ENCODE measurements around the gene STN1. TPM values are rescaled to one million over a fixed set of nuclear protein-coding genes. Genes with fewer than 3 reads are reported as not detected.

STN1 gene
- total and polyA plus RNA-seq, 10 of the 15 experiments (the other 5 are each of a cell fraction or from before 2014, with no cell fraction given) = 22.2 to 31.8 (median 28.5) TPM

- 0 out of 2 replicates have a peak, but pooled peaks have one; percentile 22 for TF ChIP-seq MAX (IDR thresholded peaks at IDR 0.05; ENCODE audit: low read depth, low read length)
These were observed 48.9 kb upstream of the STN1 start, which contains the start of gene SLK (continued) for GRCh38 chr10:103966671-103967447.

DNA sequence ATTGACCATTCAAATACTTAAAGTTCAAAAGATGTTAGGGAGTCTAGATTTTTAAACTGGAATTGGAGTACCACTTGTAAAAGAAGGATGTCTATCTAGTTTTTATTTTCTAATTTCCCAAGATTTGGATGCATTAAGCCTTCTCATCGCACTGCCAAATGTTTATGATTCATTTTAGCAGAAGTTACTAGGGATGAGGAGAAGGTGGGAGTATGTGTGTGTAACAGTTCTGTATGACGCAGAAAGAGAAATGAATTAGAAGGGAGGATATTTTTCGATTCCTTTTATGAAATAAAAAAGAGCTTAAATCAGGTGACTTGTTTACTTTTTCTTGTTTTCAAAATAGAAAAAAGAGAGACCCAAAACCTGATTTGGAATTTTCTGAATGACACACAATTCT lies 42.1 kb upstream of the STN1 start:
- CTCF ChIA-PET = no interaction called here
- no peak for FAIRE-seq
- no TSS peak for BruUV-seq (replicated peaks)

More for the DNA sequence above, 42.1 kb upstream of the STN1 start:
- intact Hi-C loops (cut with micrococcal nuclease; ENCODE audit: unreplicated experiment) = no loop called here
- Histone ChIP-seq H4K20me1 (ENCODE audit: control insufficient read depth, insufficient read depth) (no peaks in the 10 kb centered on the region), H3K4me1 (ENCODE audit: control insufficient read depth, insufficient read depth, low read length) (no peaks in the 10 kb centered on the region), H3K9me3 (replicated peaks; ENCODE audit: control insufficient read depth, insufficient read depth, low read length) (no peaks in the 10 kb centered on the region), H3K27me3 (replicated peaks in 1 of 2; ENCODE audit: control insufficient read depth in 2 of 2, insufficient read depth in 2 of 2, low read length in 1 of 2) (no peaks in the 10 kb centered on the region), H3K9ac (ENCODE audit: control insufficient read depth, insufficient read depth, low read length) (no peak overlapping the region), H3K79me2 (ENCODE audit: control insufficient read depth, insufficient read depth, low read length) (no peaks in the 10 kb centered on the region), H3K4me3 (no peak overlapping the region), H3K27ac (ENCODE audit: control insufficient read depth, insufficient read depth) (no peak overlapping the region), H3K36me3 (ENCODE audit: control insufficient read depth in 2 of 2, insufficient read depth in 2 of 2, low read length in 1 of 2) (no peaks in the 10 kb centered on the region), H3K4me2 (ENCODE audit: control insufficient read depth, insufficient read depth) (no peak overlapping the region), H2AFZ (ENCODE audit: control insufficient read depth, low read depth, low read length) (no peak overlapping the region)
- 14% methylated on average over 3 of the region's 3 CpGs for WGBS (ENCODE audit: insufficient coverage, insufficient replicate concordance, low lambda C conversion rate, missing lambda C conversion rate)
- ChIA-PET RAD21 (ENCODE audit: unreplicated experiment) (no interaction called here), POLR2A (no interaction called here), SMC1A (ENCODE audit: uncharacterized antibody, unreplicated experiment) (interaction anchor here (1.0 kb wide), 1 partner anchor 16 kb away, joined by 3 read pairs; no protein-coding TSS in a partner anchor)
- DNase-seq (ENCODE audit: low read depth, low spot score) (no peak), ATAC-seq (no peak)
- TF ChIP-seq, protein P1, sequence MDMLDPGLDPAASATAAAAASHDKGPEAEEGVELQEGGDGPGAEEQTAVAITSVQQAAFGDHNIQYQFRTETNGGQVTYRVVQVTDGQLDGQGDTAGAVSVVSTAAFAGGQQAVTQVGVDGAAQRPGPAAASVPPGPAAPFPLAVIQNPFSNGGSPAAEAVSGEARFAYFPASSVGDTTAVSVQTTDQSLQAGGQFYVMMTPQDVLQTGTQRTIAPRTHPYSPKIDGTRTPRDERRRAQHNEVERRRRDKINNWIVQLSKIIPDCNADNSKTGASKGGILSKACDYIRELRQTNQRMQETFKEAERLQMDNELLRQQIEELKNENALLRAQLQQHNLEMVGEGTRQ (IDR thresholded peaks at IDR 0.05; ENCODE audit: borderline replicate concordance, low read depth, low read length) = no peak
- no peak for TF ChIP-seq BRCA1 (IDR thresholded peaks at IDR 0.05; ENCODE audit: low read depth, low read length)
- TF ChIP-seq SREBF1 (IDR thresholded peaks at IDR 0.05; ENCODE audit: low read length) = no peak
- TF ChIP-seq FOXK2 (IDR thresholded peaks at IDR 0.05) = no peak
- no peak for TF ChIP-seq CREM (IDR thresholded peaks at IDR 0.05; ENCODE audit: low read depth)
- no peak for TF ChIP-seq ESRRA (IDR thresholded peaks at IDR 0.05; ENCODE audit: low read length)
- no peak for TF ChIP-seq HSF1 (IDR thresholded peaks at IDR 0.05; ENCODE audit: low read depth, low read length)
- no peak for TF ChIP-seq KLF5 (IDR thresholded peaks at IDR 0.05; ENCODE audit: partially characterized antibody)
- no peak for TF ChIP-seq NBN (IDR thresholded peaks at IDR 0.05)
- no peak for TF ChIP-seq NFYA (IDR thresholded peaks at IDR 0.05; ENCODE audit: borderline replicate concordance, low read depth, low read length)
- TF ChIP-seq, protein P2, sequence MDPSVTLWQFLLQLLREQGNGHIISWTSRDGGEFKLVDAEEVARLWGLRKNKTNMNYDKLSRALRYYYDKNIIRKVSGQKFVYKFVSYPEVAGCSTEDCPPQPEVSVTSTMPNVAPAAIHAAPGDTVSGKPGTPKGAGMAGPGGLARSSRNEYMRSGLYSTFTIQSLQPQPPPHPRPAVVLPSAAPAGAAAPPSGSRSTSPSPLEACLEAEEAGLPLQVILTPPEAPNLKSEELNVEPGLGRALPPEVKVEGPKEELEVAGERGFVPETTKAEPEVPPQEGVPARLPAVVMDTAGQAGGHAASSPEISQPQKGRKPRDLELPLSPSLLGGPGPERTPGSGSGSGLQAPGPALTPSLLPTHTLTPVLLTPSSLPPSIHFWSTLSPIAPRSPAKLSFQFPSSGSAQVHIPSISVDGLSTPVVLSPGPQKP (IDR thresholded peaks at IDR 0.05; ENCODE audit: low read depth, low read length) = no peak
- TF ChIP-seq PAX5 (IDR thresholded peaks at IDR 0.05; ENCODE audit: borderline replicate concordance, low read depth, low read length) = no peak
- TF ChIP-seq CBX5 (IDR thresholded peaks at IDR 0.05; ENCODE audit: low read depth) = no peak
- TF ChIP-seq CREB1 (IDR thresholded peaks at IDR 0.05; ENCODE audit: low read depth) = no peak
- no peak for TF ChIP-seq STAT1 (conservative IDR thresholded peaks at IDR 0.05)
- TF ChIP-seq CEBPB (IDR thresholded peaks at IDR 0.05; ENCODE audit: borderline replicate concordance in 1 of 2, low read depth in 2 of 2, low read length in 2 of 2) = no peak
- no peak for TF ChIP-seq NR2C1 (IDR thresholded peaks at IDR 0.05)
- in situ Hi-C loops (cut with MboI) = no loop called here

Measured in GM12878 (cell line).